NCI-H1092 (cell line): ENCODE data around the gene DMRTA2.

Experiments used
- DNase-seq: peaks from one replicate; lab custom pipeline; 2025; lab: John Stamatoyannopoulos, UW

Gene DMRTA2

DNA sequence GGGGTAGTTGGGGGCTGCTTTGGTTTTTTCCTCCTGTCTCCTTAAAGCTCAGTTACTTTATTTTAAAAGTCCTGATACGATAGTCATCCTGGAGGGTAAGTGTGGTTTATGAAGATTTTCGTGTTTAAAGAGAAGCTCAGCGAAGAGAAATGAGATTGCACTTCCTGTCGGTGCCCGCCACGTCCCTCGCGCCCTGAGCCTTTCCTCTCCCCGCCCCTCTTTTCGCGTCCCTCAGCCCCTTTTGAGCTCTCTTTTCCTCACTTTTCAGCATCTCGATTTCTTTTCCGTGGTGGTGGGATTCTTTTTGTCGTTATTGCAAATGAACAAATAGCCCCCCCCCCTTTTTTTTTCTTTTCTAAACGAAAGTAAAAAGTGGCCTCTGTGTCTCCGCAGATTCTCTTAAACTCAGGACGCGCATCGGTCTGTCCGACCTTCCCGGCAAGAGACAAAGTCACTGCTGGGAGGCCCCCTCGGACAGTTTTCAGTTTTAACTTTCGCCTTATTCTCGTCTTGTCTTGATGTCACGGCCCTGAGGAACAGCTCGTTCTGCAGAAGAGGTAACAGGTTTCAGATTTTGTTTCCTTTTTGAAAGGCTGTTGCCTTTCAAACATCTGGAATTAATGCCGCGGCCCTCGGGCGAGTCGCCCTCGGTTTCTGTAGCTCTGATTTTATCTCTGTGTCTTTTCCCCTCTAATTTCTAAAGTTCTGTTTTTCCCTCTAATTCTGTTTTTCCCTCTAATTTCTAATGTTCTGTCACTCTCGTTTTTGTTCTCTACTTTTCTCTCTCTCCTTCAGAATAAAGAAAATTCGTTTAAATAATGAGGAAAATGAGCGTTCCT, 1.0 kb upstream of the DMRTA2 start:
- DNase-seq: no peak

DNA sequence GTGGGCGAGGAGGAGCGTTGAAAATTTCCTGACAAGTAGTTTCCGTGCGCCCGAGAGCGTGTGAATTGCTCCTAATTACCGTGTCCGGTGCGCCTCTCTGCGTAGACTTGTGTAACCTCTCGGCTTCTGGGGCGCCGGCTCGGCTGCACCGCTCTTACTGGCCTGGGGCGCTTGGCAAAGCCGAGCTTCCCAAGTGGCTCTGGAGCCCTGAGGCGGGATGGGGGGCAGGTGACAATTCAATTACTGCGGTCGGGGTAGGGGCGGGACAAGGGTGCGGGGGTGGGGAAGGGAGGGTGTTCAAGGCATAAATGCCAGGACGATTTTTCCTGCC, 392 bp upstream of the DMRTA2 start:
- peak; percentile 26 for DNase-seq

DNA sequence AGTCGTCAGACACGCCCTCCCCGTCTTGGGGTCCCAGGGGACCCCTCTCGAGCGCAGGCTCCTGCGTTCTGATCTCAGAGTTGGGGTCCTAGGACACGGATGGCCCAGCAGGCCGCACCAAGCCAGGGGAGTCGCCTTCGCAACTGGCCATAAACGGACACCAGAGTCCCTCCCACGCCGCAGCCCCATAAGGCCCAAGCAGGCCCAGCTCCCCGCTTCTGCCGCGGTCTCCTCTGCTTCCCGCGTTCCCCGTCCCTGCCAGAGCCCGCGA, 633 bp downstream of the DMRTA2 start:
- no peak for DNase-seq

DNA sequence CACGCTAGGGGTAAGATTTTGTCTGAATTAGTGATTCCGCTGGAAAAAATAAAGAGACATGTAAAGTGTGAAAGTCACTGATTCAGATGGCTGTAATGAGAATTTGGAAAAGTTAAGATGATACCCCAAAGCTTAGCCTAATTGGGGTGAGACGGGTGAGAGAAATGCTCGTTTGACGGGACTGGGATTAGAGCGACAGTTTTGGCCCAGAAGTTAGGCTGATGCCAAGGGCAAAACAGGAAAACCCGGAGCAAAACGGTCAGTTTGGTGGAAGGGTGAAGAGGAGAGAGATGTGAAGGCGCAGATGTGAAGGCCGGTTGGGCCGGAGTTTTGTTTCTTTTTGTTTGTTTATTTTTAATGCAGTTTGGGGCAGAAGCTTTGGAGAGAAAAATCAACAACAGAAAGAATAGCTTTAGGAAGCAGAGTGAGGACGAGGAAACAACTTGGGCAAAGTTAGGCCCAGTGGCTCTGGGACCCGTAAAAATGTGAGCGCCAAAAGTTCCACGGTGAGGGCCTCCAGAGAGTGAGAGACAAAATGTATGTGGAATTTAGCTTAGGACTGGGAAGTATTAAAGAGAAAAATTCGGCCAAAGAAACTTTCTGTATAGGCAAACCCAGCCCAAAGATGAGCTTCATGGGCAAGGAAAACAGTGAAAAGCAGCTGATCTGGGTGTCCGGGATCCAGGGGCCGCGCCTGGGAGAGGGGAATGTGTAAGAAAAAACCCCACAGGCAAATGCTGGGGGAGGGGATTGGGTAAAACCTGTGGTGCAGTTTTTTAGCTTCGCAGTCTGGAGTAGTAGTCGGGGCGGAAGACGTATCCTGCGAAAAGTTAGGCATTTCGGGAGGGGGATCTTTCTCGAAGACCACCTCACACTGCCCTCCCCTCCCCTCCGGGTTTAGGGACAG, 1.2 kb downstream of the DMRTA2 start:
- DNase-seq: no peak

DNA sequence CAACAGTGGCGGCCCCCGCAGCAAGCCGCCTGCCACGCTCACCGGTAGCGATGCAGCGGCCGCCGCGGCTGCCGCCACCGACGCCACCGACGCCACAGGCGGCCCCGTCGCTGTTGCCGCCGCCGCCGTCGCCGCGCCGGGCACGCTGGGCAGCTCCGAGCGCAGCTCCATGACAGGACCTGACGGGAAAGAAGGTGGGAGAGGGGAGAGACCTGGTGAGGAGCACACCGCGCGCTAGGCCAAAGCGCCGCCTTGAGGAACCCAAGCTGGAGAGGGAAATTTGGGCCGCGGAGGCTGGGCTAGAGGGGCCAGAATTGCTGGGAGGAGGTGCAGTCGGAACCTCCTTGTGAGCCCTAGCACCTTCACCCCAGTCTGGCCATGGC, 1.9 kb downstream of the DMRTA2 start:
- DNase-seq: no peak

DNA sequence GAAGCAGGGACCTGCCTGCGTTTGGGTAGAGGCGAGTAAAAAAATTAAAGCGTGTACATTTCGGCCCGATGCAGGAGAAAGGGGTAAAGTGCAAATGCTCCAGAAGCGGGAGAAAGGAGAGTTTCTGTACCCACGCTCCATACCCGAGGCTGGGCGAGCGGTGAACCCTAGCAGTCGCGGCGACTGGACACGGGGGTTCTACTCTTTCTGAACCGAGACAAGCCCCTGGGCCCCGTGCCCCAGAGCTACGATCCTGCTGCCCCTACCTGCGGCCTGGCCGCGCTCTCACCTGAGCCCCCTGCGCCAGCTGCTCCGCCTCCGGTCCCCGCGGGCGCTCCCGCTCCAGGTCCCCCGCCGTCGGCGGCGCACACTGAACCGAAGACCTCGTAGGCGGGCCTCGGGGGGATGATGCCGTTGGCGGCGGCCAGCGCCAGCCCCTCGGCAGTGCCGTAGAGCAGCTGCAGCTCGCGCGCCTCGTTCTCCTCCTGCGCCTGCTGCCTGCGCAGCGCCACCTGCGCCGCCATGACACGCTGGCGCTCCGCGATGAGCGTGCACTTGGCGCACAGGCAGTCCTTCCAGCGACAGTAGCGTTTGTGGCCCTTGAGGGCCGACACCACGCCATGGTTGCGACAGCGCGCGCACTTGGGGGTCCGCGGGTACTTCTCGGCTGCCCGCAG, 2.4 kb downstream of the DMRTA2 start:
- DNase-seq: no peak

DNA sequence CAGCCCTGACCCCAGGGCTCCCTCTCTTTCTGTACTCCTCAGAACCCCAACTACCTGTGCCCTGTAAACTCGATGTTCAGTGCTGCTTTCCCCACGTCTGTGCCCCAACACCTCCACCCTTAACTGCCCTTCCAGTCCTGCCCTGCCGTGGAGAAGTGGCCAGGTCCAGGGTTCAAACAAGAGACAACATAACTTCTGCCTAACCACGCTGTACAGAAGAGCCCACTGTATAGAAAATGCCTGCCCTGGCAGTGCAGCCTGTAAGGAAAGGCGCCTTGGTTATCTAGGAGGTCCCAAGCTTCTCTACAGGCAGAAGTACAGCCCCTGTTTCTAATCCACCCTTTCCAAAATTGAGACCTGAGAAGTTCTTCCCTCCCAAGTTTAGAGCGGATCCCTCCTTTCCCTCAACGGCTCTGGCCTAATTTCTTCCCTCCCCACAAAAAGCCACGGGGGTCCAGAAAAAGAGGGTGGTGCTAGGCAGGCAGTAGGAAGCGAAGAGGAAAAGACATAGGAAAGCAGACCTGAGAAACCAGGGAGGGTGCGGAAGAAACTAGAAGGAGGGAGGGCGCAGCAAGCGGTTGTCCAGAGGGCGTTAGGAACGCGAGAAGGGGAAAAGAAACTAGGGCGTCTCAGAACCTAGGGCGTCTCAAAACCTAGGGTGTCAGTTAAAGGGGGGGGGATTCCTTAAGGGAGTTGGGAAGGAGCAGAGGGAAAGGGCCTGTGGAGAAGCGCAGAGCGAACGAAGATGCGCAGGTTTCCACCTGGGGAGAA, 3.2 kb downstream of the DMRTA2 start:
- no peak for DNase-seq

DNA sequence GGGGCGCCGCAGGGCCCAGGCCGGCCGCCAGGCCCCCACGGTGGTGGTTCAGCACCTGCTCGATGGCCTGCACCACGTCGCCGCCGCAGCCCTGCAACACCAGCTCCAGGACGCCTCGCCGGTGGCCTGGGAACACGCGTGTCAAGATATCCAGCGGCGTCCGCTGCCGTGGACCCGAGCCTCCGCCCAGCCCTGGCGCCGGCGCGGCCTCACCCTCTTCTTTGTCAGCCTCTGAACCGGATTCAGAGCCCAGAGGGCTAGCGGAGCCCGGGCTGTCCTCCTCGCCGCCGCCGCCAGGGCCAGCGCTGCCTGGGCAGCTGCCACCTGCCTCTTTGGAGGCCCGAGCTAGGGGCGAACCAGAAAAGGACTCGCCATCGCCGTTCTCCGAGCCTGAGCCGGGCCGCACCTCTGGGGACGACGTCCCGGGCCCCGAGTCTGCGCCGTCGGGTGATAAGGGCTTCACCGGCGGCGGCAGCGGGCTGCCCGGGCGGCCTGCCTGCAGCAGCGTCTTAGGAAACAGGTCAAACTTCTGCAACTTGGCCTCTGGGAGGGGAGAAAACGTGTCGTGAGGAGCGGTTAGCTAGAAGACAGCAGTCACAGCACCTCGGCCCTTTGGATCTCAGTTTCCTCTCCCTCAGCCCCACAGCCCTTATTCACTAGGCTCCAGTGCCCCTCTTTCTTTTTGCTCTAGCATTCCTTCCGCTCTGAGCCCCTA, 3.9 kb downstream of the DMRTA2 start:
- no peak for DNase-seq

DNA sequence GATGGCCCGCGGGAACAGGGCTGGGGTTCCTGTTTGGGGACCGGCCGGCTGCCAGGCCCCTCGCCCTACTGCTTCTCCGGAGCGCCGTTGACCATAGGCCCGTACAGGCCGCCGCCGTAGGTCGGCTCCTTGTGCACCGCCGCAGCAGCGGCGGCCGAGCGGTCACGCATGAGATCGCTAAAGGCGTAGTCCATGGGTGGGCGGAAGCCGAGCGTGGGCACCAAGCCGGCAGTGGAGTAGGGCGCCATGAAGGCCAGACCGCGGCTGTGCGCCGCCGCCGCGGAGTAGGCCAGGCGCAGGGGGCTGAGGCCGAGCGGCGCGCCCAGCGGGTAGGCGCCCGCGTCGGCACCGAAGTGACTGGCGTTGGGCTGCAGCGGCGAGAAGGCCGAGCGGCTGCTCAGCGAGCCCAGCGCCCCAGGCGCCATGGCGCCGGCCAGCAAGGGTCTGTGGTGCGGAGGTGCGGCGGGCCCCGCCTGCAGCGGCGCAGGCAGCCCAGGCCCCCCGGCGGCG, 4.6 kb downstream of the DMRTA2 start:
- no peak for DNase-seq

DNA sequence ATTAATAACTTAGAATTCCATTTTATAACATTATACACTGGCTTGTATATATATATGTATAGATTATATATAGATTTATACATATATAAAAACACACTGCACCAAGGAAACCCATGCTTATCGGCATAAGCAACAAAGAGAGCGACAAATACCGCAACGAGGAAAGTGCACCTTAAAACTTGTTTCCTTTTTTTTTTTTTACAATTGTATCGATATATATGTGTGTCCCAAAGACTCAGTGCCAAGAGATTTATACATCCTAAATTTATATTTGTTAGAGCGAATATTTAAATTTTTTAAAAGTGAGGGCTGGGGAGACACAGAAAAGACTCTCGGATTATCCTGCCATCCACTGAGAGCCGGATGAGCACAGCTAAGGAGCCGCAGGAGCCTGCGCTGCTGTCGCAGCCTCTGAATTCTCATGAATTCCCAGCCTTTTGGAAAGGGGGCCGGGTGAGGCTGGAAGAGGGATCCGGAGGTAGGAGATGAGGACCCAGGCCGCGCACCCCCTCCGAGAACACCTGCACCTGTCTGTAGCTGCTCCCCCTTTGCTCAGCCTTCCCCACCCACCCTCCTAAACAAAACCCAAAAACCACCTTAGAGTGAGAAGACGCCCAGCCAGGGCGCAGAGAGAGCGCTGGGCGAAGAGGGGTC, 5.2 kb downstream of the DMRTA2 start:
- DNase-seq: no peak

DNA sequence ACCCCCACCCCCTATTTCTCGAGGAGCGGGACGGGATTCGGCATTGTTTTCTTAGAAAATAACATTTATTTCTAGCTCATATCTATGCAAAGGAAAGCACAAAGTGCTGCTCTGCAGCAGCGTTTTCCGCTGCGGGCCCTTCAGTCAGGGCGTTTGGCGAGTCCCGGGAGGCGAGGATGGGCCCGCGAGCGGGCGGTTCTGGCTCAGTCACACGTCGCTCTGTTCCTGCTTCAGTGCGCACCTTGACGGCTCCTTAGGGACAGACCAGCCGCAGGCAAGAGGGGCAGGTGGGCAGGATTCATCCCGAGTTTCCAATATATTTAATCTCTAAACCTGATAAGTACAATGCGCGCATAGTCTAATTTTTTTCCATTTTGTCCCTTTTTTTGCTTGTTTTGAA, 5.7 kb downstream of the DMRTA2 start:
- no peak for DNase-seq

DNA sequence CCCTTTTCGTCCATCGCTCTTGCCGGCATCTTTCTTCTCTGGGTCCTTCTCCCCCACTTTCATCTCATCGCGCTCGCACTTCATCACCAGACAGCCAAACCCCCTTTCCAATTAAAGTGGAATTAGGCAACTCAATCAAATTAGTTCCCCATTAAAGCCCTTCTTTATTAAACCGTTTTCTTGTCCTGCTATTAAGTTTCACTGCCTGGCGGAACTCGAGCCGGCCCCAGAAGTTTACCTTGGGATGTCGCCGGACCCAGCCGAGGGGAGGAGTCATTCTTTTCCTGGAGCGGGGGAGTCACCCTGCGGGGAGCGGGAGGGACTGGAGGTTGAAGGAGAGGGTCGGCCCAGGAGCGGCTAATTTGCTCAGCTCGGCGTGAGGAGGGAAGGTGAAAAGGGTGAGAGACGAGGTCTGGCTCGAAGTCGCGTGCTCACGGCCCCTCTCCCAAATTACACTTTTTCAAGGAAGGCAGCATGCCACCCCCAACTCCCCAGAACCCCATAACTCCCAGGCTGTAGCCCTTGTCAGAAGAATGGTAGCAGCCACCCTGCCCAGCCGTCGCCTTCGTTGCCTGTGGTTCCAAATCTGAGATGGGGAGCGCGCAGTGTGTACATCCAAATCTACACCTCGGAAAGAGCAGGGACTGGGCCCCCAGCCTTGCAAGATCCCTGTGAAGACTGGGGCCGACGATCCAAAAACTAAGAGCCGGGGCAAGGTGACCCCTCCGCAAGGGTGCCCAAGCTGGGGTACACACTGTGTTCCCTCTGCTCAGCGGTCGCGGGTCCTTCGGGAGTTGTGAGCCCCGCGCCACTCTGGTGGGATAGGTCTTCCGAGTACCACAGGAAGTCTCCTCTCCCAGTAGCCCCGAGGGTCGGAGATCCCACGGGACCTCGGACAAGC, 6.4 kb downstream of the DMRTA2 start:
- DNase-seq: no peak

DNA sequence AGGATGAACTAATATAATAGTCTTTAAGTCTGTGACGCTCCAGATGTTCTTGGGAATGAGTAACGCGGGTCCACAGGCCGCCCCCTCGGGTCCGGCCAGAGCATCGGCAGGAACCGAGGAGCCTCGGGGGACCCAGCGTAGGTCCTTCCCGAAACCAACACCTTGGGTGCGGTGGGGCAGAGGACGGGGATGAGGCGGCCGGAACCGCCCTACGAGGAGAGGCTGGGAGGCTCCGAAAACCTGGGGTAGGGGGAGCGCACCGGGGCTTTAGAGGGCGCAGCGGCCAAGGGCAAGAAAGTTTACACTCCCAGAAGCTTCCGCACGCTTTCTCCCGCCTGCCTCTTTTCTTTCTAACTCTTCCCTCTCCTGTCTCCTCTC, 7.1 kb downstream of the DMRTA2 start:
- DNase-seq: no peak

DNA sequence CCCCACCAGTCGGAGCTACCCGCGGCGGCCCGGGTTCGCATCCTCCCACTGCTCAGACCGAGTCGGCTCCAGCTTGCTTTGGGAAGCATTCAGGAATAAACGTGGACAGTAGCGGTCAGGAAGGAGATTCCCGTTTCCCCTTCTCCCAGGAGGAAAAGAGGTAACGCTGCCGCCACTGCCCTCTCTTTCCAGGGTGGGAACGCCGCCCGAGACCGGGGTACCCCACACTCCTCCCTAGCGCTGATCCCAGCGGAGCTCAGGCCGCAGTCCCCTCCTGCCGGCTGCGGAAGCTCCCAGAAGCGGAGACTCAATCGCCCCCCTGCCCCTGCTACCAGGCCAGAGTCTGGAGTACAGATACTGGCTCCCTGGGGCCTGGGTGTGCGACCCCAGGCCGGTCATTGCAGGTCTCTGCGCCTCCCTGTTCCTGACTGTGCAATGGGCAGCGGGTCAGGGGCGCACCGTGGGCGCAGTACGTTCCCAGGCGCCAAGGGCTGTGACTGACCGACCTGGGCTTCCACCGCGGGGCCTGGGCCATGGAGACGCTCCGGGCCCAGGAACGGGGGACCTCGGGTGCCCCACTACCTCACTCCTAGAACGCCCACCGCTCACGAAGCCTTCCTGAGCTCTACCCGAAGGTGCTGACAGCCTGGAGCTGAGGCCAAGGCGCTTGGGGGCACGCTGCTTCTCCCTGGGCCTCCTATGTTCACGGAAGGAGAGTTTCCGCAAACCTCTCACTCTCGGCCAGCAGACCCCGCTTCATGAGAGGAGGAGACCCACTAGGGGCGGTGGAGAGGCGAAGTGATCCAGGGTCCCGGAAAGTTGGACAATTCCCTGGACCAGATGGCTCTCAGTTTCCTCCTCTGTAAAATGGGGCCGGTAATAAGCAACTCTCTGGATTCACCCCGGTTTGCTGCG, 7.8 kb downstream of the DMRTA2 start:
- no peak for DNase-seq

DNA sequence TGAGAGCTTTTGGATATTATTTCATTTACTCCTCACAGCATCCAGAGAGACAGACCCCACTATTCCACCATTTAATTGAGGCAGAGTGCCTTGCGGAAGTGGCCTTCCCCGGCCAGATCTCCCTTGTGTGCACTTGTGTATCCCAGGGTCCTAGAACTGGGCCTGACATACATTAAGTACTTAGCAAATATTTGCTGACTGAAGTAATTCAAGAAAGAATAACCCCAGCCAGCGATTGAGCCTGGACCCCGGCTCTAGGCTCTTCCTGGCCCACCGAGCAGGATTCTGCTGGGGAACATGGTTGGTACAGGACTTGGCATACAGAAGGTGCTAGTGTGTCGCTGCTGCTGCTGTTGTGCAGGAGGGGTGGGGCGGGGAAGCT, 8.4 kb downstream of the DMRTA2 start:
- no peak for DNase-seq

DNA sequence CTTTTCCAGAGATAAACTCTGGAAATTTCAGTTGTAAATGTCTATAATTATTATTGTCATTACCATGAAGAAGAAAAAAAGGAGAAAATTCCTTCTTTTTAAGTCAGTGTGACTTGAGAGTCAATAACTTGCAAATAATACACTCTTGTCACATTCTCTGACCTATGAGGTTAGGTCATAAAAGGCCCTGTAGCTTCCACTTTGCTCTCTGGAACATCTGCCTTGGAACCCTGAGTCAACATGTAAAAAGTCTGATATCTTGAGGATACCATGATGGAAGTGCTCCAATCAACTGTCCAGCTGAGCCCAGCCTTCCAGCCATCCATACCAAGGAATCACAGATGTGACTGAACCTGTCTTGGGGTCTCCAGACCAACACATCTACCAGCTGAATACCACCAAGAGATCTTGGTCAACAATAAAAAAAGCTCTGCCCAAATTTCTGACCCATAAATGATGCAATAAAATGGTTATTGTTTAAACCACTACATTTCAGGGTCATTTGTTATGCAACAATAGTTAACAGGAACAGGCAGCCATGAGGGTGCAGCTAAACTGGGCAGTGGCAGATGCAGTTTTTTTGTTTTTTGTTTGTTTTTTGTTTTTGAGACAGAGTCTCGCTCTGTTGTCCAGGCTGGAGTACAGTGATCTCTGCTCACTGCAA, 10.3 kb downstream of the DMRTA2 start:
- DNase-seq: no peak

DNA sequence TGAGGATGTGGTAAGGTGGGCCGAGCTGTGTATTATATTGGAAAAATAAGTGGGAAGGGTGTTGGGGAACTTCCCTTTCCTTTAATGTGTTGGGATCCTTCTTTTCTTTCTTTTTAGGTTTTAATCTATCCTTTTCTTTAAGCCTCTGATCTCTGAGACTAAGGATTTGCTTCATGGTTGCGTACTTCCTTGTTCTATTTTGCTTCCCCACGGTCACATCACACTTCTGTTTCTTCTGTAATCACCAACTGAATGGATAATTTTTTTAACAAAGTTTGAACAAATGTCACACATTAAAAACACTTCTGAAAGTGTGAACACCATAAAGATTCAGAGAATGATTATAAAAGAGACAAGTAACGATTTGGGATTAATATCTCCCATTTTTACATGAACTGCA, 17.4 kb downstream of the DMRTA2 start:
- no peak for DNase-seq

DNA sequence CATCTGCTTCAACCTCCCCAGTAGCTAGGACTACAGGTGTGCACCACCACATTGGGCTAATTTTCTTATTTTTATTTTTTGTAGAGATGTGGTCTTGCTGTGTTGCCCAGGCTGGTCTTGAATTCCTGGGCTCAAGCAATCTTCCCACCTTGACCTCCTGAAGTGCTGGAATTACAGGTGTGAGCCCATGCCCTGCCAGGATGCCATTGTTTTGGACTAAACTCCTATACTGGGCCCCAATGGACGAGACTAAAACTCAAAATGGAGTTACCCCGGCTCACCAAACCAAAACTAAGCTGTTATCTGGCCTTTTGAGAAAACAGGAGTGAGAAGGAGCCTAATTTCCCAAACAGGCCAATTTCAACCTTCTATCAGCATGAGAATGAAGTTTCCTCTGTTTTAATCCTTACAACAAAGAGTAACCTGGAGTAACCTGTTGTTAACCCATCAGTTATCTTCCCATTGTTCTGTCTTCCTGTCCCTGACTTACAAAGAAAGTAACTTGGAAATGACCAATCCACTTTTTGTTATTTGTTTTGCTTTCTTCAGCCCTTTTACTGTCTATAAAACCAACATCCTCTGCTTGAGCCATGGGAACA, 29.6 kb downstream of the DMRTA2 start:
- no peak for DNase-seq
